Measurements from ENCODE around the gene RNF213. TPM values are rescaled to one million over a fixed set of nuclear protein-coding genes. Genes with fewer than 3 reads are reported as not detected.
"Not testable (repeated sequence)": the region's sequence is repeated elsewhere in the genome, so short reads cannot be mapped to it uniquely, and the experiment has no call there.

Gene RNF213
- total RNA-seq, 1 donor from 2014 or later = 25.6 TPM

DNA sequence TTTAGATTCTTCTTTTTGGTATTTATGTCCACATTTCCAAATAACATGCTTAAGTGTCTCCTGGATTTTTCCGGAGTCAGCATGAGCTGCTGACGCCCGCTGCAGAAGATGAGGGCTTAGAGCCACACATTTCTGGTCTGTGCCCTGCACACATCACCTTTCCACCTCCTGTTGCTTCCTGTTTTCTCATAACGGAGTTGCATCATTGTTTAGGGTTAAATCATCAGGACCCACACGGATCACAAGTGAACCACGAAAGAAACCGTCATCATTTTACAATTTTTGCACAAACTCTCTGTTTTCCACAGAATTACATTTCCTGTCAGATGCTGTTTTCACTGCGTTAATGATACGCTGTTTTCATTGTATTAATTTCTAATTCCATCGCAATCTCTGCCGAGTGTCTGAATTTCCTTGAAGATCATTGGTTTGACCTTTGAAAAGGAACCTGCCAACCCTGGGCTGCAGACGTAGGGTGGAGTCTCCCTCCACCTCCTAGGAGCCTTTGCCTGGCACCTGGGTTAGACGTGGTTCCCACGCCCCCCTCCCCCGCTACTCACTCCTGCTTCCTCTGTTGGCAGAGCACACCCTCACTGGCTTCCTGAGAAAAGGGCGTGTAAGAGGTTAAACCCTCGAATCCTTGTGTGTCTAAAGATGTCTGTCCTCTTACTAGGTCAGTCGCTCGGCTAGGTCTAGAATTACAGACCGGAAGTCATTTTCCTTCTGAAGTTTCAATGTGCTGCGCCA is 68.2 kb downstream of the RNF213 start:
- H3K27ac ChIP-seq (replicated peaks) = no peak overlapping the region
- DNase-seq = no peak
- intact Hi-C loops (cut with micrococcal nuclease) = no loop called here
- H3K36me3 ChIP-seq = peaks cover 94% of the 10 kb centered on the region
- no peaks in the 10 kb centered on the region for H3K9me3 ChIP-seq (replicated peaks)
- TF ChIP-seq, protein P1, sequence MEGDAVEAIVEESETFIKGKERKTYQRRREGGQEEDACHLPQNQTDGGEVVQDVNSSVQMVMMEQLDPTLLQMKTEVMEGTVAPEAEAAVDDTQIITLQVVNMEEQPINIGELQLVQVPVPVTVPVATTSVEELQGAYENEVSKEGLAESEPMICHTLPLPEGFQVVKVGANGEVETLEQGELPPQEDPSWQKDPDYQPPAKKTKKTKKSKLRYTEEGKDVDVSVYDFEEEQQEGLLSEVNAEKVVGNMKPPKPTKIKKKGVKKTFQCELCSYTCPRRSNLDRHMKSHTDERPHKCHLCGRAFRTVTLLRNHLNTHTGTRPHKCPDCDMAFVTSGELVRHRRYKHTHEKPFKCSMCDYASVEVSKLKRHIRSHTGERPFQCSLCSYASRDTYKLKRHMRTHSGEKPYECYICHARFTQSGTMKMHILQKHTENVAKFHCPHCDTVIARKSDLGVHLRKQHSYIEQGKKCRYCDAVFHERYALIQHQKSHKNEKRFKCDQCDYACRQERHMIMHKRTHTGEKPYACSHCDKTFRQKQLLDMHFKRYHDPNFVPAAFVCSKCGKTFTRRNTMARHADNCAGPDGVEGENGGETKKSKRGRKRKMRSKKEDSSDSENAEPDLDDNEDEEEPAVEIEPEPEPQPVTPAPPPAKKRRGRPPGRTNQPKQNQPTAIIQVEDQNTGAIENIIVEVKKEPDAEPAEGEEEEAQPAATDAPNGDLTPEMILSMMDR (IDR thresholded peaks at IDR 0.05; ENCODE audit: borderline replicate concordance) = no peak
- H3K4me1 ChIP-seq = peaks cover 6% of the 10 kb centered on the region
- H3K27me3 ChIP-seq (ENCODE audit: low read depth) = no peaks in the 10 kb centered on the region
- no peak overlapping the region for H3K4me3 ChIP-seq

GRCh38 chr17:80329421-80329820 is 68.8 kb downstream of the RNF213 start:
- H3K9me3 ChIP-seq (replicated peaks); H3K4me3 ChIP-seq; intact Hi-C loops (cut with micrococcal nuclease); H3K27ac ChIP-seq (replicated peaks); DNase-seq; H3K4me1 ChIP-seq; H3K27me3 ChIP-seq (ENCODE audit: low read depth): not testable (repeated sequence)
- H3K36me3 ChIP-seq = peaks cover 95% of the 10 kb centered on the region

GRCh38 chr17:80330276-80330675 is 69.6 kb downstream of the RNF213 start:
- Histone ChIP-seq H3K27ac (replicated peaks) (no peak overlapping the region), H3K4me1 (peaks cover 6% of the 10 kb centered on the region), H3K36me3 (peaks cover 94% of the 10 kb centered on the region), H3K4me3 (no peak overlapping the region), H3K9me3 (replicated peaks) (no peaks in the 10 kb centered on the region), H3K27me3 (ENCODE audit: low read depth) (no peaks in the 10 kb centered on the region)
- intact Hi-C loops (cut with micrococcal nuclease) = no loop called here
- TF ChIP-seq, protein P1 (IDR thresholded peaks at IDR 0.05; ENCODE audit: borderline replicate concordance) = no peak
- DNase-seq = no peak

DNA sequence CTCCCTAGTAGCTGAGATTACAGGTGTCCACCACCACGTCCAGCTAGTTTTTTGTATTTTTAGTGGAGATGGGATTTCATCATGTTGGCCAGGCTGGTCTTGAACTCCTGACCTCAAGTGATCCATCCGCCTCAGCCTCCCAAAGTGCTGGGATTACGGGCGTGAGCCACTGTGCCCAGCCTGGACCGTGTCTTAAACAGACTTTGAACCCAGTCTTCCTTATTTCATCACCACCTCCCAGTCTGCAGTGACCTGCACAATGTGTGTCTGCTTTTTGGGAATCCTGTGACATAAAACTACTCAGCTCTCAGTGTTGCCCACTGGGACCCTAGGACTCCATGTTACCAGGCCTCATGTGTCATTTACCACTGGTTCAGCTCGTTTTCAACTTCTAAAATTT is 70.3 kb downstream of the RNF213 start:
- DNase-seq; H3K4me3 ChIP-seq; H3K9me3 ChIP-seq (replicated peaks); H3K4me1 ChIP-seq; intact Hi-C loops (cut with micrococcal nuclease); H3K27me3 ChIP-seq (ENCODE audit: low read depth); H3K27ac ChIP-seq (replicated peaks): not testable (repeated sequence)
- H3K36me3 ChIP-seq = peaks cover 94% of the 10 kb centered on the region

DNA sequence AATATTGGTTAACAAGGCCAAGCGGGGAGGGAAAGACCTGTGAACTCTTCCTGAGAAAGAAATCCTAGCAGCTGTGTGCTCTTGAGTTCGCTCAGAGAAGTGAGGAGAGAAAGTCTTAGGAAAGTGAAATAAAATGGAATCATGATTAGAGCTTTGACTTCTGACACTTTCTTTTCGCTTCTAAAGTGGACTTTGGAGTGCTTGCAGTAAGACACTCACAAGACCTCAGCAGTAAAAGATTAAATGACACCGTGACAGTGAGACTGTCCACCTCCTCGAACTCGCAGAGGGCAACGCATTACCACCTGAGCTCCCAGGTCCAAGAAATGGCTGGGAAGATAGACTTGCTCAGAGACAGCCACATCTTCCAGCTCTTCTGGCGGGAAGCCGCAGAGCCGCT is 71.2 kb downstream of the RNF213 start:
- intact Hi-C loops (cut with micrococcal nuclease) = no loop called here
- H3K4me3 ChIP-seq = no peak overlapping the region
- DNase-seq = no peak
- no peaks in the 10 kb centered on the region for H3K9me3 ChIP-seq (replicated peaks)
- H3K4me1 ChIP-seq = peaks cover 6% of the 10 kb centered on the region
- H3K36me3 ChIP-seq = peaks cover 94% of the 10 kb centered on the region
- no peaks in the 10 kb centered on the region for H3K27me3 ChIP-seq (ENCODE audit: low read depth)
- TF ChIP-seq, protein P1 (IDR thresholded peaks at IDR 0.05; ENCODE audit: borderline replicate concordance) = no peak
- no peak overlapping the region for H3K27ac ChIP-seq (replicated peaks)

- peaks cover 98% of the 10 kb centered on the region for H3K36me3 ChIP-seq
- TF ChIP-seq, protein P1 (IDR thresholded peaks at IDR 0.05; ENCODE audit: borderline replicate concordance) = no peak
- H3K9me3 ChIP-seq (replicated peaks) = no peaks in the 10 kb centered on the region
- no peak overlapping the region for H3K4me3 ChIP-seq
- H3K4me1 ChIP-seq = no peaks in the 10 kb centered on the region
- no peak overlapping the region for H3K27ac ChIP-seq (replicated peaks)
- intact Hi-C loops (cut with micrococcal nuclease) = no loop called here
- DNase-seq = no peak
- no peaks in the 10 kb centered on the region for H3K27me3 ChIP-seq (ENCODE audit: low read depth)
These were observed 76.7 kb downstream of the RNF213 start for GRCh38 chr17:80337195-80337895.

All from left ventricle myocardium inferior (tissue), 1 donor.